Astrocyte (in vitro differentiated cells and primary cell): ENCODE results near the gene DEFB118. TPM values are rescaled to one million over a fixed set of nuclear protein-coding genes. Genes with fewer than 3 reads are reported as not detected.

Source experiments
- DNase-seq: peaks from one replicate; pipeline ENCODE4 v3.0.0-alpha.2; 2010; ENCODE audit warnings: low read depth
- FAIRE-seq: peaks from 2 replicates; lab custom pipeline; 2011; peaks lifted over from hg19 to GRCh38; lab: Jason Lieb, UNC
- H2AFZ ChIP-seq: 2 replicates; pipeline ENCODE4 v1.6.0; 2012; ENCODE audit warnings: low read depth, low read length, inconsistent platforms
- H3K27ac ChIP-seq: 2 replicates; pipeline ENCODE4 v1.5.1; 2011; ENCODE audit warnings: low read depth, low read length, inconsistent platforms
- H3K27me3 ChIP-seq: 2 replicates; pipeline ENCODE4 v1.6.0; 2011; ENCODE audit warnings: low read length, inconsistent platforms; ENCODE audit not compliant: insufficient read depth
- H3K36me3 ChIP-seq: 2 replicates; pipeline ENCODE4 v1.5.1; 2011; ENCODE audit warnings: low read length, inconsistent platforms; ENCODE audit not compliant: insufficient read depth
- H3K4me1 ChIP-seq: 2 replicates; pipeline ENCODE4 v1.5.1; 2011; ENCODE audit warnings: low read length, inconsistent platforms; ENCODE audit not compliant: insufficient read depth
- H3K4me2 ChIP-seq: 2 replicates; pipeline ENCODE4 v1.6.0; 2012; ENCODE audit warnings: low read length, inconsistent platforms
- H3K4me3 ChIP-seq: 2 replicates; pipeline ENCODE4 v1.5.1; 2011; ENCODE audit warnings: low read depth, mild to moderate bottlenecking, low read length, inconsistent platforms; ENCODE audit not compliant: insufficient read depth
- H3K79me2 ChIP-seq: 2 replicates; pipeline ENCODE4 v1.6.0; 2012; ENCODE audit warnings: mild to moderate bottlenecking, low read length, inconsistent platforms; ENCODE audit not compliant: insufficient read depth
- H3K9ac ChIP-seq: 2 replicates; pipeline ENCODE4 v1.6.0; 2012; ENCODE audit warnings: mild to moderate bottlenecking, low read length, inconsistent platforms
- H3K9me3 ChIP-seq: 2 replicates; pipeline ENCODE4 v1.5.1; 2012; ENCODE audit warnings: low read depth, mild to moderate bottlenecking, low read length, inconsistent platforms; ENCODE audit not compliant: insufficient read depth
- H4K20me1 ChIP-seq: 2 replicates; pipeline ENCODE4 v1.6.0; 2012; ENCODE audit warnings: low read length, inconsistent platforms; ENCODE audit not compliant: insufficient read depth
- H3K27ac Mint-ChIP-seq: one replicate; pipeline ENCODE4 v1.8.0; 2021; ENCODE audit warnings: mild to moderate bottlenecking, mixed read lengths; ENCODE audit not compliant: unreplicated experiment
- H3K27me3 Mint-ChIP-seq: one replicate; pipeline ENCODE4 v1.8.0; 2021; ENCODE audit warnings: low read depth, mixed read lengths; ENCODE audit not compliant: unreplicated experiment
- H3K36me3 Mint-ChIP-seq: one replicate; pipeline ENCODE4 v1.8.0; 2021; ENCODE audit warnings: low read depth, mixed read lengths; ENCODE audit not compliant: unreplicated experiment
- H3K4me1 Mint-ChIP-seq: one replicate; pipeline ENCODE4 v1.8.0; 2021; ENCODE audit warnings: low read depth, mixed read lengths; ENCODE audit not compliant: unreplicated experiment
- H3K4me3 Mint-ChIP-seq: one replicate; pipeline ENCODE4 v1.8.0; 2021; ENCODE audit warnings: mild to moderate bottlenecking, moderate library complexity, mixed read lengths; ENCODE audit not compliant: unreplicated experiment
- H3K9me3 Mint-ChIP-seq: one replicate; pipeline ENCODE4 v1.8.0; 2021; ENCODE audit warnings: mild to moderate bottlenecking, mixed read lengths; ENCODE audit not compliant: unreplicated experiment
- CTCF ChIP-seq: IDR thresholded peaks from 2 replicates; pipeline ENCODE4 v1.5.1; 2011; ENCODE audit warnings: low read depth, mild to moderate bottlenecking, inconsistent platforms, low read length, moderate library complexity; ENCODE audit not compliant: insufficient read depth
- EZH2 ChIP-seq: IDR thresholded peaks from 2 replicates; pipeline ENCODE4 v1.6.1; 2012; ENCODE audit warnings: mild to moderate bottlenecking, low read length, inconsistent platforms; ENCODE audit not compliant: insufficient read depth
- total RNA-seq: library from RNA; stranded (reverse); gene quantifications from 2 replicates; pipeline ENCODE4 v1.2.1, GENCODE V29; 2021

The DEFB118 gene
- total RNA-seq, 1 donor from 2014 or later: not detected

GRCh38 chr20:31410011-31410410 is 41.6 kb downstream of the DEFB118 start:
- H3K4me3 Mint-ChIP-seq: no peak overlapping the region
- no peak overlapping the region for H3K4me3 ChIP-seq
- FAIRE-seq (no peak), DNase-seq (no peak)
- H2AFZ ChIP-seq: no peak overlapping the region
- H3K27me3 ChIP-seq: no peaks in the 10 kb centered on the region
- TF ChIP-seq EZH2 (no peak), CTCF (no peak)
- H3K9me3 ChIP-seq: no peaks in the 10 kb centered on the region
- no peaks in the 10 kb centered on the region for H3K36me3 Mint-ChIP-seq
- no peak overlapping the region for H3K27ac ChIP-seq
- no peaks in the 10 kb centered on the region for H3K36me3 ChIP-seq
- no peaks in the 10 kb centered on the region for H4K20me1 ChIP-seq
- H3K4me1 ChIP-seq: no peaks in the 10 kb centered on the region
- H3K79me2 ChIP-seq: no peaks in the 10 kb centered on the region
- H3K4me2 ChIP-seq: no peak overlapping the region
- H3K9ac ChIP-seq: no peak overlapping the region
- H3K27ac Mint-ChIP-seq: no peak overlapping the region
- no peaks in the 10 kb centered on the region for H3K4me1 Mint-ChIP-seq
- H3K9me3 Mint-ChIP-seq: peaks cover 1% of the 10 kb centered on the region
- H3K27me3 Mint-ChIP-seq: no peaks in the 10 kb centered on the region

GRCh38 chr20:31414381-31414780 is 46.0 kb downstream of the DEFB118 start:
- no peak overlapping the region for H3K27ac ChIP-seq
- TF ChIP-seq CTCF: no peak
- no peak for TF ChIP-seq EZH2
- H3K4me1 Mint-ChIP-seq: no peaks in the 10 kb centered on the region
- H3K36me3 ChIP-seq: no peaks in the 10 kb centered on the region
- H3K4me1 ChIP-seq: no peaks in the 10 kb centered on the region
- H3K9ac ChIP-seq: no peak overlapping the region
- H3K27ac Mint-ChIP-seq: no peak overlapping the region
- no peak for FAIRE-seq
- H3K27me3 Mint-ChIP-seq: no peaks in the 10 kb centered on the region
- H3K79me2 ChIP-seq: no peaks in the 10 kb centered on the region
- H3K4me3 ChIP-seq: no peak overlapping the region
- H2AFZ ChIP-seq: no peak overlapping the region
- no peak overlapping the region for H3K4me2 ChIP-seq
- H3K9me3 ChIP-seq: no peaks in the 10 kb centered on the region
- peaks cover 10% of the 10 kb centered on the region for H3K9me3 Mint-ChIP-seq
- no peaks in the 10 kb centered on the region for H4K20me1 ChIP-seq
- H3K27me3 ChIP-seq: no peaks in the 10 kb centered on the region
- no peak for DNase-seq
- no peaks in the 10 kb centered on the region for H3K36me3 Mint-ChIP-seq
- H3K4me3 Mint-ChIP-seq: no peak overlapping the region

- Mint-ChIP-seq H3K9me3 (peaks cover 10% of the 10 kb centered on the region), H3K27ac (no peak overlapping the region), H3K4me1 (no peaks in the 10 kb centered on the region), H3K27me3 (no peaks in the 10 kb centered on the region), H3K4me3 (no peak overlapping the region), H3K36me3 (no peaks in the 10 kb centered on the region)
- FAIRE-seq (no peak), DNase-seq (no peak)
- no peaks in the 10 kb centered on the region for H3K9me3 ChIP-seq
- H3K4me1 ChIP-seq: no peaks in the 10 kb centered on the region
- no peak overlapping the region for H3K4me3 ChIP-seq
- no peak for TF ChIP-seq CTCF
- no peak for TF ChIP-seq EZH2
- no peak overlapping the region for H3K9ac ChIP-seq
- no peak overlapping the region for H3K27ac ChIP-seq
- H3K36me3 ChIP-seq: no peaks in the 10 kb centered on the region
- no peaks in the 10 kb centered on the region for H3K79me2 ChIP-seq
- H4K20me1 ChIP-seq: no peaks in the 10 kb centered on the region
- no peak overlapping the region for H2AFZ ChIP-seq
- H3K27me3 ChIP-seq: no peaks in the 10 kb centered on the region
- no peak overlapping the region for H3K4me2 ChIP-seq
Measured at GRCh38 chr20:31415653-31416052, 47.3 kb downstream of the DEFB118 start.
